HG02870 (cell line): ENCODE data around the gene MAGI2.

Experiments
- ATAC-seq: cut with Tn5 transposase; IDR thresholded peaks from one replicate; pipeline ENCODE4 v1.9.1; 2021; ENCODE audit warnings: mild to moderate bottlenecking, moderate library complexity; ENCODE audit not compliant: unreplicated experiment

Gene MAGI2

GRCh38 chr7:79272938-79273337 is 180.5 kb downstream of the MAGI2 start:
- no peak for ATAC-seq

DNA sequence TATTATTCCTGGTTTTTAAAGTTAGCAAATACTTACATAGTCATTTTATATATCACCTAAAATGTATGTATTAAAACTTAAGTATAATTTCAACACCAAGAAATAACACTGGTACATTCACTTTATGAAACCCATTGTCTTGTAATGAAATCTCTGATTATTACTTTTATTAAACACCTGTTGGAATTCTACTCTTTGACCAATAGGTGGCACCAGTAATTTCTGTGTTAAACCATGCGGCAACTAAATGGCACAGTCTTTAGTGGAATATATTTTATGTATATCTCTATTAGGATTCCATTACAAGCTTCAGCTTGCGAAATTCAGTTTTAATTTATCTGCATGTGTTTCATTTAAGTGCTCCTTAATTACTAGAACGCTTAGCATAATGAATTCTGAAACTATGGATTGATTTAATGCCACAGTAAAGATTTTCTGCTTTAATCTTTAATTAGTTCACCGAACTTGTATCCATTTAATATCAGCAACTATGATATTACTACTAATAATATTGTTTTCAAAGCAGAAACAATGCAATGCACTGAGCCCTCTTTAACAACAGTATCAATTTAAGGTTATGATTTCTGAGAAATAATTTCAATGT is 181.3 kb downstream of the MAGI2 start:
- peak; percentile 83 for ATAC-seq

GRCh38 chr7:79268730-79269129 is 184.7 kb downstream of the MAGI2 start:
- no peak for ATAC-seq

GRCh38 chr7:79258826-79259225 is 194.6 kb downstream of the MAGI2 start:
- ATAC-seq: no peak

- ATAC-seq: no peak
These were observed 195.5 kb downstream of the MAGI2 start for GRCh38 chr7:79257959-79258358.

DNA sequence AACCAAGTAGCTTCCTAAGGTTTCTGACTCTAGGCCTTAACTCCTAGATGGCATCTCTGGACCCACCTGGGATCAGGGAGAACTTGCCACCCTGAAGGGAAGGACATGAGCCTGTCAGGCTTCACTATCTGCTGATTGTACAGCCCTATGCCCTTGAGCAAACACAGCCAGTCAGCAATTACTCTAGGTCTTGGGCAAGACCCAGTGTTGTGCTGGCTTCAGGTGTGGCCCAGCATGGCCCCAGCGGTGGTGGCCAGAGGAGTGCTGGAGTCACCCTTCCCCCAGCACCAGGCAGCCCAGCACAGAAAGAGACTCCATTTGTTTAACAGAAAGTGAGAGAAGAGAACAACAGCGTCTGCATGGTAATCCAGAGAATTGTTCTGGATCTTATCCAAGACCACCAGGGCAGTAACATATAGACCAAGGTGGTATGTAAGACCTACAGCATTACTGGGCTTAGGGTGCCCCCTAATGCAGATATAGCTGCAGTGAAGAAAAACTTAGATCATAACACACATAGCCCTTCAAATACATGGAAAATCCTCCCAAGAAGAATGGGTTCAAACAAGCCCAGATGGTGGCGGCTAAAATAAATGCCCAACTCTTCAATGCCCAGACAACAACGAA is 207.7 kb downstream of the MAGI2 start:
- no peak for ATAC-seq

DNA sequence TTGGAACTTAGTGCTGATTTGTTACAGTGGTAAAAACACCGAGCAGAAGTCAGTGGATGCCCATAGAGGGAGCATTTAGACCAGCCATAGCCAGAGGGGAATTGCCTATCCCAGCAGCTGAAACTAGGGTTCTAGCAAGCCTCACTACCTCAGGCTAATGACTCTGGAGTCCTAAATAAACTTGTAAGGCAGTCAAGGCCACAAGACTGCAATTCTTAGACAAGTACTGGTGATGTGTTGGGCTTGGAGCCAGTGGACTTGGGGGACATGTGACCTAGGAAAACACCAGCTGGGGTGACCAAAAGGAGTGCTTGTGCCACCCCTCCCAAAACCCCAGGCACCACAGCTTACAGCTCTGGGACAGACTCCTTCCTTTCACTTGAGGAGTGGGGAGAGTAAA is 209.0 kb downstream of the MAGI2 start:
- ATAC-seq: no peak

- no peak for ATAC-seq
These were observed 212.0 kb downstream of the MAGI2 start for GRCh38 chr7:79241288-79242060.

DNA sequence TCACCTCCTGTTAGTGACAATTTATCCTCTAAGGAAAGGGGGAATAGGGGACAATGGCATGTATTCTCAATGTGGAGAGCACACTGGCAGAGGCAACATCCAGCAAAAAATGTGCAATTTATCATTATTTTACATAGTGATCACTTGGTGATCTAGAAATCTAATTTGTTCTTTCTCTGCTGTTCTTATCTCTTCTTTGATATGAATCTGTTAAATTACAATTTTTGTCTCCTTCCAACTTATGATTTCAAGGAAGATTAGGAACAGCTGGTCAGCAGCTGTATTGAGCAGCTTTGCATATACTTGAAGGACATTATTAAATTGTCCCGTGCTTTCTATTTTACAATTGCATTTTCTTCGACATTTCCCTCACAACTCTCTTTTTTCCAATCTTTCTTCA is 213.1 kb downstream of the MAGI2 start:
- ATAC-seq: no peak

DNA sequence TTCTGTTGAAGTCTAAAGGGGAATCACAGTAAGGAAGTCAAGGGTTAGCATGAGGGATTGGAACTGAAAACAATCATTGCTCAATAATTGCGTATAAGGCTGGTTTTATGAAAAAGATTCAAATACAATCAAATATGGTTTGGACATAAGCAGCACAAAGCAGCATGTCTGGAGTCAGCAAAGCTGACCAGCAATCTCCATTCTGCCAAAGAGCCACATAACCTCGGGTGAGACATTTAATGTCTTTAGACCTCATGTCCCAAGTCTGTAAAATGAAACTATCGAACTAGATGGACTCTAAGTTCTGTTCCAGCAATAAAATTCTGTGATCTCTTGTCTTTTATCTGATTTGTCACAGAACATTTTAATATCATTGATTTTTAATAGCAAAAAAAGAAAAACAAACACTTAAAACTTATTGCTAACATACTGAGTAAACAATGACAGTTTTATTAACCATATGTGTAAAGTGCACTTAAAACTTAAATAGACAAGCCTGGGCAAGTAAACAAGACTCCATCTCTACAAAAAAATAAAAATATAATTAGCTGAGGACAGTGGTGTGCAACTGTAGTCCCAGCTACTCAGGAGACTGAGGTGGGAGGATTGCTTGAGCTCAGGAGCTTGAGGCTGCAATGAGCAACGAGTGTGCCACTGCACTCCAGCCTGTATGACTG is 217.0 kb downstream of the MAGI2 start:
- no peak for ATAC-seq

DNA sequence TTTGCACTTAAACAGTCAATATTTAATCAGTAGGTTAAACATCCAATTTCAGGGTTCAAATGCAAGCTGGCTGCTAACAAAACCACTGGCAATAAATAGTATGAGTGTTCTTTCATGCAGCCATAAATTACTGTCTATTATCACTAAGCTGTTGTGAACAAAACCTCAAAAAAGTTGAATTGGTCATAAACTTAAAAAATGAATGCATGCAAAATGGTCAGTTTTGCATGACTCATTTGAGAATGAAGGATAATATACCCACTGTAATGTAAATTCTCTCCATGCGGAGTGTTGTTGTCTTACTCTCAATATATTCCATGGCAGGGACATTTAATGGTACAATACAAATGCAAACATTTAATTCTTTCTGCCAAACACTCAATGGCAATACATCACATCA is 226.4 kb downstream of the MAGI2 start:
- ATAC-seq: no peak

DNA sequence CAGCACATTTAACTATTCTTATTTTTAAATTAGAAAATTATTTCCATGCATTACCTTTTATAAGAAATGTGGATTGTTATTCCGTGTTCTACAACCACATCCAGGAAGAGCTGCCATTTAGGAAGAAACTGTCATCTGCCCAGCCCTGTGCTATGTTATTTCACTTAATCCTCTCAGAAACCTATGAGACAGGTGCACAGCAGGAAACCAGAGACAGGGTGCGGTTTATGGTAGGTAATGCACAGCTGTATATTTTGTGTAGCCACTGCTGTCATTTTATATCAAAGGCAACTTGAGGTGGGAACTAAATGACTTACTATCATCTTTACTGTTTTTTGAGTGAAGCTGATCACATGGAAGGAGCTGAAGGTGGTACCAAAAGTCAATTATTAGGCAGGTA is 232.3 kb downstream of the MAGI2 start:
- no peak for ATAC-seq

DNA sequence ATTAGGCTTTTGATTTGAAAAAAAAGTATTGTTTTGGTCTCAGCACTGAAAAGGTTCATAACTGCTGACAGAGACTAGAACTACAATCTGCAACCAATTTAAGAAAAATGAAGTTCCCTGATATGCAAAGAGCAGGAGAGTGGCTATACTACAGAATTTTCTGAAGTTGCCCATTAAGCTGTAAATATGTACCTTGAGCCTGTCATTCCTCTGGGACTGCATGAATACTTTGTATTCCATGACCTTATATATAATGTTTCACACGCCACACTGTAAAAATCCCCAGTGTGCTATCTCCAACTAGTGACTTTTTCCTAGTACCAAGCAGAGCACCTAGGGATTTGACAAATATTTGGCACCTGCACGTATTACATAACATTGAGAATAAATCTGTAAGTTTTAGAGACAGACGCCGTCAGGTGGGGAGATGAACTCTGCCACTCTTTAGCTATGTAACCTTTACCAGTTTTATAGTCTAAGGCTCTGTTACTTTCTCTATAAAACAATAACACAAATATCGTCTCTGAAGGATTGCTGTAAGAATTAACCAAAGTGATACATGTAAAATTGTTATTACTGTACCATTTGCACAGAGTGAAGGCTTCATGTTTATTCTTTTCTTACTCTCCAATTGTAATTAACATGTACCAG is 235.4 kb downstream of the MAGI2 start:
- no peak for ATAC-seq

GRCh38 chr7:79217468-79217867 is 236.0 kb downstream of the MAGI2 start:
- no peak for ATAC-seq

DNA sequence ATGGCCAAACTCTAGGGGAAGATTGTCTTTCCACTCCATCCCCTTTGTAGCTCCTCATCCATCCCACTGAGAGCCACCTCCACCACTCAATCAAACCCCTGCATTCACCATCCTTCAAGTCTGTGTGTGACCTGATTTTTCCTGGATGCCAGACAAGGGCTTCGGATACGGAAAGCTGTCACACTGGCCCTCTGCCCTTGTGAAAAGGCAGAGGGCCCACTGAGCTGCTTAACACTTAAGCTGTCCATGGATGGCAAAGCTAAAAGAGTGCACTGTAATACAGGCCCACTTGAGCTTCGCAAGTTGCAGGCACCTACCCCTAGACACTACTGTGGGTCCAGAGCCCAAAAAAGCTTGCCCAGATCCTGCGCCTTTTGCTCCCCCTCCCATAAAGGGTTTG is 237.2 kb downstream of the MAGI2 start:
- no peak for ATAC-seq

GRCh38 chr7:79212334-79212733 is 241.1 kb downstream of the MAGI2 start:
- ATAC-seq: no peak

DNA sequence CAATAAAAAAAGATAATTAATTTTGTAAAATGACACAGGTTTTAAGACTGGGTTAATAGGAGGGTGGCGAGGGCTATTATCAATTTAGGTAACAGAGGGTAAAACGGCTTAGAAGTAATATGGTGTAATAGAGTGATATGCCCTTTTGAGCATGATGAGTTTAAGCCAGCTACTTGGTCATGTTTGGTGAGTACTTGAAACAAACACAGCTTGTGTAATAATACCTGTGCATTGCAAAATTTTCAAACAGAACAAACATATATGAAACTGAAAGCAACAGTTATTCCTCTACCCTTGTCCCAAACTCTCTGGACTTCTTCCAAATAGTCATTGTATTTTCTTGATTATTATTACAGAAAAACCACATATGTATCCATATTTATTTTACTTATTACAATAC is 241.7 kb downstream of the MAGI2 start:
- no peak for ATAC-seq

- ATAC-seq: no peak
These were observed 253.5 kb downstream of the MAGI2 start for GRCh38 chr7:79199961-79200360.

DNA sequence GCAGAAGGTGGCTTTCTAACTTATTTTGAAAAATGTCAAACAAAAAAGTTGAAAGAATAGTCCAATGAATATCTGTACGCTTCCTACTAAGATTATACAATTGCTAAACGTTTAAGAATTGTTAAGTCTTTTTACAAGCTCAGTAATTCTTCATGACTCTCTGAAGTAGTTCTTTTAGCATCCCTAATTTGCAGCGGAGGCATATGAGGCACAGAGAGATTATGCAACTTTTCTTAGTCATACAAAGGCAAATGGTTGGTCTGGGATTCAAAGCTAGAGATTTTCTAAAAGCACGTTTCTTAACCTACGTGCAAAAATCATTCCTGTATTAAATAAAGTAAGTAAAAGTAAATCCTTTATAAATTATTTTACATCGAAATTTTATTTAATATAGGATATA is 254.2 kb downstream of the MAGI2 start:
- no peak for ATAC-seq

DNA sequence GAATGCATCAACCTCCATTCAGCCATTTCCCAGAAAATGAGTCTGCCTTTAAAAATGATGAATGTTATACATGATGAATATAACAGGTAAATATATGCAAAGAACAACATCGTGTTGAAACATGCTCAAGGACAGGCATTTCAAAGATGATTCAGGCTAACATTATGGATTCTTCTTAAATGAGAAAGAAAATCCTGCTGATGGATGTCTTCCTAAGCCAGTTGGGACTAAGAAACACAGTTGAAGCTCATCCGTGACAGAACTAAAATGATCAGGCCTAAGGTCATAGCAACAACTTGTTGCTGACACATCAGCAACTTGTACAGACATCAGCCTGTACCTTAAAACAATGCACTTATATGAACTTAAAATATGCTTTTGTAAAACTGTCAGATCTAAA is 267.9 kb downstream of the MAGI2 start:
- no peak for ATAC-seq

GRCh38 chr7:79182283-79182682 is 271.2 kb downstream of the MAGI2 start:
- no peak for ATAC-seq
